ENCODE measurements around the gene ZNF862. TPM values are rescaled to one million over a fixed set of nuclear protein-coding genes. Genes with fewer than 3 reads are reported as not detected.

ZNF862 gene
- total and polyA plus RNA-seq, 7 donors = 1.4 to 7.8 (median 5.3) TPM

DNA sequence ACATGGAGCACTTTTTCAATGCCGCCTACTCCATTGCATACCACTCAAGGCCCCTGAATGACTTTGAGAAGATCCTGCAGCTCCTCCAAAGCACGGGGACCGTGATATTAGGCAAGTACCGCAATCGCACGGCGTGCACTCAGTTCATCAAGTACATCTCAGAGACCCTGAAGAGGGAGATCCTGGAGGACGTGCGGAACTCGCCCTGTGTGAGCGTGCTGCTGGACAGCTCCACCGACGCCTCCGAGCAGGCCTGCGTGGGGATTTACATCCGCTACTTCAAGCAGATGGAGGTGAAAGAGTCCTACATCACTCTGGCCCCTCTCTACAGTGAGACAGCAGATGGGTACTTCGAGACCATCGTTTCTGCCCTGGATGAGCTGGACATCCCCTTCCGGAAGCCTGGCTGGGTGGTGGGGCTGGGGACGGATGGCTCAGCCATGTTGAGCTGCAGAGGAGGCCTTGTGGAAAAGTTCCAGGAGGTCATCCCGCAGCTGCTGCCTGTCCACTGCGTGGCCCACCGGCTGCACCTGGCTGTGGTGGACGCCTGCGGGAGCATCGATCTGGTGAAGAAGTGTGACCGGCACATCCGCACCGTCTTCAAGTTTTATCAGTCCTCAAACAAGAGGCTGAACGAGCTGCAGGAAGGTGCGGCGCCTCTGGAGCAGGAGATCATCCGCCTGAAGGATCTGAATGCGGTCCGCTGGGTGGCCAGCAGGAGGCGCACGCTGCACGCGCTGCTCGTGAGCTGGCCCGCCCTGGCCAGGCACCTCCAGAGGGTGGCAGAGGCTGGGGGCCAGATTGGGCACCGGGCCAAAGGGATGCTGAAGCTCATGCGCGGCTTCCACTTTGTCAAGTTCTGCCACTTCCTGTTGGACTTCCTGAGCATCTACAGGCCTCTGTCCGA lies 22.9 kb downstream of the ZNF862 start:
- TF ChIP-seq, protein P1, sequence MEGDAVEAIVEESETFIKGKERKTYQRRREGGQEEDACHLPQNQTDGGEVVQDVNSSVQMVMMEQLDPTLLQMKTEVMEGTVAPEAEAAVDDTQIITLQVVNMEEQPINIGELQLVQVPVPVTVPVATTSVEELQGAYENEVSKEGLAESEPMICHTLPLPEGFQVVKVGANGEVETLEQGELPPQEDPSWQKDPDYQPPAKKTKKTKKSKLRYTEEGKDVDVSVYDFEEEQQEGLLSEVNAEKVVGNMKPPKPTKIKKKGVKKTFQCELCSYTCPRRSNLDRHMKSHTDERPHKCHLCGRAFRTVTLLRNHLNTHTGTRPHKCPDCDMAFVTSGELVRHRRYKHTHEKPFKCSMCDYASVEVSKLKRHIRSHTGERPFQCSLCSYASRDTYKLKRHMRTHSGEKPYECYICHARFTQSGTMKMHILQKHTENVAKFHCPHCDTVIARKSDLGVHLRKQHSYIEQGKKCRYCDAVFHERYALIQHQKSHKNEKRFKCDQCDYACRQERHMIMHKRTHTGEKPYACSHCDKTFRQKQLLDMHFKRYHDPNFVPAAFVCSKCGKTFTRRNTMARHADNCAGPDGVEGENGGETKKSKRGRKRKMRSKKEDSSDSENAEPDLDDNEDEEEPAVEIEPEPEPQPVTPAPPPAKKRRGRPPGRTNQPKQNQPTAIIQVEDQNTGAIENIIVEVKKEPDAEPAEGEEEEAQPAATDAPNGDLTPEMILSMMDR (IDR thresholded peaks at IDR 0.05) = peak; percentile 14
- no peak for ATAC-seq
- DNase-seq = no peak
- H3K4me3 ChIP-seq = no peak overlapping the region
- WGBS, 3 donors = 78 to 83% (median 79%) methylated on average over 45 of the region's 45 CpGs
- no peak overlapping the region for H3K27ac ChIP-seq
- no peaks in the 10 kb centered on the region for H3K27me3 ChIP-seq (ENCODE audit: insufficient read depth in 3 of 3, low read length in 2 of 3)
- no peaks in the 10 kb centered on the region for H3K9me3 ChIP-seq
- H3K36me3 ChIP-seq (ENCODE audit: insufficient read depth in 1 of 2, low read depth in 1 of 2) = peaks cover 0 to 73% of the 10 kb centered on the region in 2 donors
- no peaks in the 10 kb centered on the region for H3K4me1 ChIP-seq
- intact Hi-C loops (cut with DNase I) = no loop called here

DNA sequence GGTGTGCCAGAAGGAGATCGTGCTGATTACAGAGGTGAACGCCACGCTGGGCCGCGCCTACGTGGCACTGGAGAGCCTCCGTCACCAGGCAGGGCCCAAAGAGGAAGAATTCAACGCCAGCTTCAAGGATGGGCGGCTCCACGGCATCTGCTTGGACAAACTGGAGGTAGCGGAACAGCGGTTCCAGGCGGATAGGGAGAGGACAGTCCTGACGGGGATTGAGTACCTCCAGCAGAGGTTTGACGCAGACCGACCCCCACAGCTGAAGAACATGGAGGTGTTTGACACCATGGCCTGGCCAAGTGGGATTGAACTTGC lies 23.5 kb downstream of the ZNF862 start:
- H3K27me3 ChIP-seq (ENCODE audit: insufficient read depth in 3 of 3, low read length in 2 of 3) = no peaks in the 10 kb centered on the region
- intact Hi-C loops (cut with DNase I) = no loop called here
- no peak overlapping the region for H3K4me3 ChIP-seq
- TF ChIP-seq, protein P1 (IDR thresholded peaks at IDR 0.05) = no peak
- DNase-seq = no peak
- 90 to 95% (median 95%) methylated on average over 16 of the region's 16 CpGs for WGBS, 3 donors
- H3K9me3 ChIP-seq = no peaks in the 10 kb centered on the region
- peaks cover 0 to 73% of the 10 kb centered on the region in 2 donors for H3K36me3 ChIP-seq (ENCODE audit: insufficient read depth in 1 of 2, low read depth in 1 of 2)
- ATAC-seq = no peak
- no peaks in the 10 kb centered on the region for H3K4me1 ChIP-seq
- no peak overlapping the region for H3K27ac ChIP-seq

- no peak for DNase-seq
- Histone ChIP-seq H3K27me3 (ENCODE audit: insufficient read depth in 3 of 3, low read length in 2 of 3) (no peaks in the 10 kb centered on the region), H3K4me1 (no peaks in the 10 kb centered on the region), H3K27ac (no peak overlapping the region), H3K4me3 (no peak overlapping the region), H3K36me3 (ENCODE audit: insufficient read depth in 1 of 2, low read depth in 1 of 2) (peaks cover 0 to 68% of the 10 kb centered on the region in 2 donors), H3K9me3 (no peaks in the 10 kb centered on the region)
- 86 to 96% (median 89%) methylated on average over 18 of the region's 18 CpGs for WGBS, 3 donors
- ATAC-seq = no peak
- intact Hi-C loops (cut with DNase I) = no loop called here
- TF ChIP-seq, protein P1 (IDR thresholded peaks at IDR 0.05) = no peak
Measured at GRCh38 chr7:149862156-149862555, 24.0 kb downstream of the ZNF862 start.

- DNase-seq (no peak), ATAC-seq (no peak)
- intact Hi-C loops (cut with DNase I) = no loop called here
- no peak overlapping the region for H3K4me3 ChIP-seq
- peaks cover 0 to 71% of the 10 kb centered on the region in 2 donors for H3K36me3 ChIP-seq (ENCODE audit: insufficient read depth in 1 of 2, low read depth in 1 of 2)
- H3K9me3 ChIP-seq = no peaks in the 10 kb centered on the region
- WGBS, 3 donors = 90 to 96% (median 96%) methylated on average over 4 of the region's 4 CpGs
- no peaks in the 10 kb centered on the region for H3K4me1 ChIP-seq
- H3K27ac ChIP-seq = no peak overlapping the region
- TF ChIP-seq, protein P1 (IDR thresholded peaks at IDR 0.05) = no peak
- H3K27me3 ChIP-seq (ENCODE audit: insufficient read depth in 3 of 3, low read length in 2 of 3) = no peaks in the 10 kb centered on the region
Measured at GRCh38 chr7:149863500-149863899, 25.3 kb downstream of the ZNF862 start.

Measured in psoas muscle (tissue), 8 donors.